GM19240 (cell line): ENCODE data around the gene OSBPL1A.

Source experiments
- DNase-seq: peaks from one replicate; pipeline ENCODE4 v3.0.0; 2011; ENCODE audit warnings: low spot score; ENCODE audit not compliant: insufficient read length

Gene OSBPL1A

DNA sequence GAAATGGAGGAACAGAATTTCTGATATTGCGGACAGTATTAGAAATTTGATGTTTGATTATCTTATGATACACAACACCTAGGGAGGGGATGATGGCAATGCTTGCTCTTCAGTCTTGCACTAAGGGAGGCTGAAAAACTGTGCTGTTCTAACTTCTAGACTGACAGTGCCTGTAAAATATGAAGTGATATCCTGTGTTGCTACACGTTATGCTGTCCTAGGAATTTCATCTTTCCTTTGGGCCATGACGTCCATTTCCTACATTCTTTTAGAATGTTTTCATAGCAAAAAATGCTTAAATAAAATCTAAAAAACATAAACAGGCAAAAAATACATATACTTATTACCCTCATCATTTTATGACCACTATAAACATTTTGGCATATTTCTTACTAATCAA, 55.3 kb downstream of the OSBPL1A start:
- DNase-seq: no peak

- DNase-seq: no peak
These were observed 56.3 kb downstream of the OSBPL1A start for GRCh38 chr18:24341361-24341760.

DNA sequence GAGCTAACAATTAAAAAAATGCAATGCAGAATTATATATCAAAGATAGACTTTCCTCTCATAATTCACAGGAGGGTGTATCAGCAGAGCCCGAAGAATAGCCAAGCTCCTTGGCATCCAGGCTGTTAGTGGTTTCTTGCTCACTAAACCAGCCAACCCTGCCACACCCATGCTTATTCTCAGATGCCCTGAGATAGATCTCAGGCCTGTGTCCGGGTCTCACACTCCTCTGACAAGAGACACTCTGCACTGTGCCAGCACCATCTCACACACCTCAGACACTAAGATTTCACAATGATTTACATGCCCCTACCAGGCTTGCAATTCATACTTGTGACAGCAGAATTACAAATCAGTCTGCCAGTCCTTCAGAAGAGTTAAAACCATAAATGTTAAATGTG, 64.5 kb downstream of the OSBPL1A start:
- no peak for DNase-seq

DNA sequence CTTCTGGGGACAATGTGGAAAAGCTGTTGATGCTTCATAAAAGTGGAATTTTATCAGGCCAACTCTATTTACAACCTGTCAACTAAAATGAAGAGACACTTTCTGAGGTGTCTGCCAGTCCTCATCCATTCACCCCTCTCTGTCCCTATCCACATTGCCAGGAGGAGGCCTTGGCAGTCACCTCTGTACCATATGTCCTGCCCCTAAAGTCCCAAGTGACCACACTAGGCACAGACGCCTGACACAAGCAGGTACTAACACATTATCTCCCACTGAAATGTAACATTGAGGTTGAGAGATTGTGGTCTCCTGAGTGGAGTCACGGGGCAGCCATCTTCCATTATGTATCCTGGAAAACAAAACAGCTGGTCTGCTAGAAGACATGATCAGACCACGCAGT, 71.4 kb downstream of the OSBPL1A start:
- no peak for DNase-seq

GRCh38 chr18:24322584-24323136, 75.0 kb downstream of the OSBPL1A start:
- no peak for DNase-seq

DNA sequence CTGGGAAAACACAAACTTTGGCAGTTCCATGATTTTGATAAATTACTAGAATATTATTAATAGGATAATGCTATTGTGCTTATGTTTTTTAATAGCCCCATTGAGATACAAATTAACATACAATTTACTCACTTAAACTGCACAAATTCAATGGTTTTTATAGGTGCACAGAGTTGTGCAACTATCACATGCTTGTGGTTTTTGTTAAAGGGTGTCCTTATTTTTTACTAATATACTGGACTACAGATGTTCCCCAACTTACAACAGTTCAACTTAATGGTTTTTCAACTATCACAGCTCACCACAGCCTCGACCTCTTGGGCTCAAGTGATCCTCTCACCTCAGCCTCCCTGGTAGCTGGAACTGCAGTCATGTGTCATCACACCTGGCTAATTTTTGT, 76.6 kb downstream of the OSBPL1A start:
- DNase-seq: no peak

DNA sequence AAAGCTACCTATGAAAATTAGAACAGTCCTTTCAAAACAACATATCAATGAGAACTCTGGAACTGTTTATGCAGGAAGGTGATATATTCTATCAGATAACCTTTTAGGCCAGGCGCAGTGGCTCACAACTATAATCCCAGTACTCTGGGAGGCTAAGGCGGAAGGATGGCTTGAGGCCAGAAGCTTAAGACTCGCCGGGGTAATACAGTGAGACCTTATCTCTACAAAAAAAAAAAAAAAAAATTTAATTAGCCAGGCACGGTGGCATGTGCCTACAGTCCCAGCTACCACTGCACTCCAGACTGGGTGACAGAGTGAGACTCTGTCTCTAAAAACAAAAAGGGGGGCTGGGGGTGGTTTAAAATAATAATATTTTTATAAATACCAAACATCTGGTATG, 77.9 kb downstream of the OSBPL1A start:
- DNase-seq: no peak

GRCh38 chr18:24317370-24317769, 80.3 kb downstream of the OSBPL1A start:
- DNase-seq: no peak

- no peak for DNase-seq
These were observed 82.5 kb downstream of the OSBPL1A start for GRCh38 chr18:24315170-24315569.

DNA sequence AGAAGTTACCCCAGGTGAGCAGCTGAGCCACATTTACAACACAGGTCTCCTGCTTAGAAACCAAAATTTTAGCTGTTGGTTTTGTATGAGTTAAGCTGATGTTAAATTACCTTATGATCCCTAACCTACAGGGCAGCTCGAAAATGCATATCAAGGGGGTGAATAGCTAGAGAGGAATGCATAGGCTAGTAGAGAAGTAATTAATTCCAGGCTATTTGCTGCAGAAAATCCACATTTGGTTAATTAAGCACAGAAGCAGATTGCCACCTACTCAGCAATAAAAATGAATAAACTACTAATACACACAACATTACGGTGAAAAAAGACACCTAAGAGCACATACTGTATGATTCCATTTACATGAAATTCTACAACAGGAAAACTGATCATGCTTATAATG, 91.4 kb downstream of the OSBPL1A start:
- DNase-seq: no peak

DNA sequence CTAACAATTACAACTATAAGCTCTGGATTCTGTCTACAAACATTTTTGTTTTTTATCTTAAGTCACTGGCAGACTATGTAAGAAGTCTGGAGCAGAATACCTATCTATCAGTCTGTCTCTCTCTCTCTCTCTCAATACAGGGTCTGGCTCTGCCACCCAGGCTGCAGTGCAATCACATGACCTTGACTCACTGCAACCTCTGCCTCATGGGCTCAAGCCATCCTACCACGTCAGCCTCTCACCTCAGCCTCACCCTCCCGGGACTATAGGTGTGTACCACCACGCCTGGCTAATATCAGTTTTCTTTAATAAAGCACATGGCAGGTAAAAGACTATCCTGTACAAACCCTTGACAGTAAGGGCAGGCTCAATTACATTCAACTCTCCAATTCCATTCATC, 96.9 kb downstream of the OSBPL1A start:
- DNase-seq: no peak

GRCh38 chr18:24296276-24296675, 101.3 kb downstream of the OSBPL1A start:
- no peak for DNase-seq

- no peak for DNase-seq
These were observed 104.4 kb downstream of the OSBPL1A start for GRCh38 chr18:24293254-24293653.

DNA sequence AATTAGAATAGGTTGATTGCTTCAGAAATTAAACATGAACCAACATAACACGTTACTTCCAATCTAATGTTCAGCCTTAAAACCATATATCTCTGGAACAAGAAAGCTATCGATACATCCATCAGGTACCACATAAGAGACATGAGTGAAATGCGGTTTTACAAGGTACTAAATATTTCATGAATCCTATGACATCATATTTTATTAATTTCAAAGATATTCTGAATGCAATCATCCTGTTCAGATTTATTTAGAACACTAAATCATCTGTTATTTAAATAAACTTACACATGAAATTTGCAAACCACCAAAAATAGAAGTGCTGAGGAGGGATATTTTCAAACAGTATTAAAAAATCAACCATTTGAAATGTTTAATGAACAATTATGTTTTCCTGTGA, 119.0 kb downstream of the OSBPL1A start:
- DNase-seq: no peak

GRCh38 chr18:24277516-24278195, 120.0 kb downstream of the OSBPL1A start:
- no peak for DNase-seq

- DNase-seq: no peak
These were observed 120.6 kb downstream of the OSBPL1A start for GRCh38 chr18:24276994-24277393.

DNA sequence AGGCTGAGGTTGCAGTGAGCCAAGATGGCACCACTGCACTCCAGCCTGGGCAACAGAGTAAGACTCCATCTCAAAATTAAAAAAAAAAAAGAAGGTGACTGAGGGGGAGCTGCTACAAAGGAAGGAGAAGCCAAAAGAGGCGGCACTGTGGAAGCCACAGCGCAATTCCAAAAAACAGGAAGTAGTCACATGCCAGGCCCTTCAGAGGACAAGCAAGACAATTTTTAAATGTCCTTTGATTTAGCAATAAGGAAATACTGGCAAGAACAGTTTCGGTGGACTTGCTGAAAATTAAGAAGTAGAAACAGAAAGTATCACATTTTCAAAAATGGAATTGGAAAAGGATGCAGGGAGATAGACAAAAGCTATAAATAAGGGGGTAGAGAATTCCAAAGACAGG, 122.8 kb downstream of the OSBPL1A start:
- DNase-seq: no peak

- no peak for DNase-seq
These were observed 124.0 kb downstream of the OSBPL1A start for GRCh38 chr18:24273596-24273995.

DNA sequence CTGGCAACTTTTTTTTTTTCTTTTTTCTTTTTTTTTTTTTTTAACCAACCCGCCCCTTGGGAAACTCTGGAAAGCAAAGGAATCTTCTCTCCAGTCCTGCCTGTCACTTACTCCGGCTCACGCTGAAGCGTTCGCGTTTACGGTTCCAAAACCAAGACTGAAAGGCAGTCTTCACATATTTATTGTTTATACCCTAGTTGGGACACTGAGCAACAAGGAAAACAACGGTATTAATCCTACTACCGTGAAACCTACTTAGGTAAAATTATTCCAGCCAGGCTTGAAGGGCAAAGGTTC, 125.4 kb downstream of the OSBPL1A start:
- no peak for DNase-seq

DNA sequence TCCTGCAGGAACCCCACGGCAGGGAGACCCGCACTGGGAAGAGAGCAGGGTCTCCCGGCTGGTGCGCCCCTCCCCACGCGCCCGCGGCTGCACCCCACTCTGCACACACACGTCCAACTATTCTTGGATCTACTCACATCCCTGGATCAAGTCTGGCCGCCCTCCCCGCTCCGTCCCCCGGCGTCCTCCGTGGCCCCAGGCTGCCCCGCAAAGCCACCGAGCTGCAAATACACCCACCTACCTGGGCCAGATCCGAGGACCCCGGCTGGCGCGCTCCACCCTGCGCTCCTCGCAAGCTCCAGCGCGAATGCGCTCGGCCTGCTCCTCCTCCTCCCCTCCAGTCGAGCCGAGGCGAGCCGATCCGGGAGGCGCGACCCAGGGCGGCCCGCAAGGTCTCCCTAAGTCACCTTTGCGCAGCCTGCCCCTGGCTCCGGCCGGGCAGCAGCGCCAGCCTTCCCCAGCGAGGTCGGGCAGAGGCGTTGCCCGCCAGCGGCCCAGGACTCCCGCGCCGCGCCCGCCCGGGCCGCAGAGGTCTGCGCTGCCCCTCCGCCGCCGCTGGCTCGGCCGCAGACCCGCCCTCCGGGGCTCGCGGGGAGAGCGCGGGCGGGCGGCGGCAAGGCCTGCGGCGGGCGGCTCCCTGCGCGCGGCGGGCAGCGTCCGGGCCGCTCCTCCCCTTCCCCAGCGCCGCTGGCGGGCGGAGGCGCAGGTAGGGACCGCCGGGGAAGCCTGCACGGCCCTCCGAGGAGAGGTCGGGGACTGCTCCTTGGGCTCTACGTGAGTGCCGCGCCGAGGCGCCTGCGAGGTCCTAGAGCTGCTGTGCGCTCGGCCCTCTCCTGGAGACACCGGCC, 126.0 kb downstream of the OSBPL1A start:
- no peak for DNase-seq

- DNase-seq: no peak
These were observed 126.7 kb downstream of the OSBPL1A start for GRCh38 chr18:24270937-24271380.

- DNase-seq: no peak
These were observed 127.2 kb downstream of the OSBPL1A start for GRCh38 chr18:24270358-24270936.
